CD4-positive, alpha-beta T cell treated with Interleukin-12 subunit alpha and Interleukin-12 subunit beta, for 1 hour (primary cell): ENCODE measurements around the gene CCDC68.
"Not testable (repeated sequence)": the region's sequence is repeated elsewhere in the genome, so short reads cannot be mapped to it uniquely, and the experiment has no call there.

Source experiments
- DNase-seq: peaks from one replicate; pipeline ENCODE4 v3.0.0-alpha.2; 2020

Gene CCDC68

GRCh38 chr18:54958704-54959625, at the start of gene CCDC68:
TSS of gene CCDC68 (minus strand) at chr18:54959461. CDS start at chr18:54942791, 16,670 bp downstream.
- DNase-seq = no peak

- no peak for DNase-seq
Observed at GRCh38 chr18:55007602-55008001, 48.3 kb upstream of the CCDC68 start.

GRCh38 chr18:55003695-55004094, 44.4 kb upstream of the CCDC68 start:
- DNase-seq = no peak

GRCh38 chr18:55002261-55002660, 43.0 kb upstream of the CCDC68 start:
- DNase-seq = no peak

GRCh38 chr18:55001394-55002024, 42.2 kb upstream of the CCDC68 start:
- DNase-seq = no peak

GRCh38 chr18:55000529-55000928, 41.3 kb upstream of the CCDC68 start:
- no peak for DNase-seq

- DNase-seq = no peak
Observed at GRCh38 chr18:54999016-54999415, 39.8 kb upstream of the CCDC68 start.

- no peak for DNase-seq
Observed at GRCh38 chr18:54995421-54996143, 36.3 kb upstream of the CCDC68 start.

GRCh38 chr18:54991981-54992380, 32.7 kb upstream of the CCDC68 start:
- no peak for DNase-seq

- no peak for DNase-seq
Observed at GRCh38 chr18:54984908-54985307, 25.6 kb upstream of the CCDC68 start.

- no peak for DNase-seq
Observed at GRCh38 chr18:54983791-54984190, 24.5 kb upstream of the CCDC68 start.

GRCh38 chr18:54983041-54983686, 23.9 kb upstream of the CCDC68 start:
- DNase-seq = peak; percentile 47

GRCh38 chr18:54981076-54981475, 21.8 kb upstream of the CCDC68 start:
- no peak for DNase-seq

GRCh38 chr18:54975598-54975997, 16.3 kb upstream of the CCDC68 start:
- DNase-seq = no peak

- no peak for DNase-seq
Observed at GRCh38 chr18:54973046-54973445, 13.8 kb upstream of the CCDC68 start.

GRCh38 chr18:54968807-54969206, 9.5 kb upstream of the CCDC68 start:
- no peak for DNase-seq

GRCh38 chr18:54968237-54968636, 9.0 kb upstream of the CCDC68 start:
- DNase-seq = not testable (repeated sequence)

- no peak for DNase-seq
Observed at GRCh38 chr18:54967786-54968185, 8.5 kb upstream of the CCDC68 start.

GRCh38 chr18:54964741-54965140, 5.5 kb upstream of the CCDC68 start:
- DNase-seq = no peak

- DNase-seq = no peak
Observed at GRCh38 chr18:54962919-54963645, 3.8 kb upstream of the CCDC68 start.

GRCh38 chr18:54961868-54962267, 2.6 kb upstream of the CCDC68 start:
- DNase-seq = no peak

- no peak for DNase-seq
Observed at GRCh38 chr18:54961016-54961423, 1.8 kb upstream of the CCDC68 start.
